C1 segment of cervical spinal cord (tissue), 14 donors: ENCODE data around the gene BCAS4.
"Not testable (repeated sequence)": the region's sequence is repeated elsewhere in the genome, so short reads cannot be mapped to it uniquely, and the experiment has no call there.

Experiments used
- DNase-seq, 14 donors: peaks; one replicate each; lab custom pipeline; 2025; lab: John Stamatoyannopoulos, UW

The BCAS4 gene

GRCh38 chr20:50794846-50795634, at the start of gene BCAS4:
TSS of gene BCAS4 (plus strand) at chr20:50795061. CDS start at chr20:50795084, 23 bp downstream.
- peak in 13 of 14 donors; percentile 12 to 80 (median 47) for DNase-seq

GRCh38 chr20:50745634-50746137, 49.2 kb upstream of the BCAS4 start:
- DNase-seq, result no peak

- DNase-seq, result no peak
Measured at GRCh38 chr20:50746138-50746940, 48.5 kb upstream of the BCAS4 start.

GRCh38 chr20:50747275-50747674, 47.6 kb upstream of the BCAS4 start:
- DNase-seq, result no peak

GRCh38 chr20:50750145-50750671, 44.7 kb upstream of the BCAS4 start:
- no peak for DNase-seq

- DNase-seq, result no peak
Measured at GRCh38 chr20:50753152-50753551, 41.7 kb upstream of the BCAS4 start.

GRCh38 chr20:50754420-50754819, 40.4 kb upstream of the BCAS4 start:
- DNase-seq, result no peak

- no peak for DNase-seq
Measured at GRCh38 chr20:50756447-50756846, 38.4 kb upstream of the BCAS4 start.

GRCh38 chr20:50758469-50758868, 36.4 kb upstream of the BCAS4 start:
- no peak for DNase-seq

- no peak for DNase-seq
Measured at GRCh38 chr20:50758992-50759391, 35.9 kb upstream of the BCAS4 start.

- no peak for DNase-seq
Measured at GRCh38 chr20:50759678-50760077, 35.2 kb upstream of the BCAS4 start.

GRCh38 chr20:50762045-50762422, 32.8 kb upstream of the BCAS4 start:
- no peak for DNase-seq

GRCh38 chr20:50762435-50763220, 32.2 kb upstream of the BCAS4 start:
- peak in 13 of 14 donors; percentile 6 to 84 (median 60) for DNase-seq

GRCh38 chr20:50763550-50764458, 31.1 kb upstream of the BCAS4 start:
- not testable (repeated sequence) for DNase-seq

- DNase-seq, result not testable (repeated sequence)
Measured at GRCh38 chr20:50765251-50765650, 29.6 kb upstream of the BCAS4 start.

- DNase-seq, result no peak
Measured at GRCh38 chr20:50765674-50766073, 29.2 kb upstream of the BCAS4 start.

- DNase-seq, result not testable (repeated sequence)
Measured at GRCh38 chr20:50766955-50767809, 27.7 kb upstream of the BCAS4 start.

GRCh38 chr20:50768991-50769390, 25.9 kb upstream of the BCAS4 start:
- DNase-seq, result not testable (repeated sequence)

GRCh38 chr20:50769551-50770085, 25.2 kb upstream of the BCAS4 start:
- not testable (repeated sequence) for DNase-seq
